HEK293 (cell line): ENCODE data around the gene C6orf89.

Experiments
- ZBTB7A ChIP-seq: fragments of 450-650 bp; formaldehyde crosslinking; IDR thresholded peaks from 2 replicates; pipeline ENCODE4 v1.5.1; 2016; ENCODE audit warnings: low read depth, missing biosample characterization, missing genetic modification characterization
- ZNF292 ChIP-seq: fragments of 450-650 bp; formaldehyde crosslinking; IDR thresholded peaks from 2 replicates; pipeline ENCODE4 v1.5.1; 2016; ENCODE audit warnings: low read depth, missing biosample characterization, missing genetic modification characterization, borderline replicate concordance
- ZNF513 ChIP-seq: fragments of 450-650 bp; IDR thresholded peaks from 2 replicates; pipeline ENCODE4 v1.5.1; 2018; ENCODE audit warnings: missing biosample characterization, missing genetic modification characterization
- TF ChIP-seq, protein P1 (sequence below): fragments of 450-650 bp; formaldehyde crosslinking; IDR thresholded peaks from 2 replicates; pipeline ENCODE4 v1.5.1; 2016; ENCODE audit warnings: missing biosample characterization, missing genetic modification characterization
- TF ChIP-seq, protein P2 (sequence below): fragments of 450-650 bp; formaldehyde crosslinking; IDR thresholded peaks from 2 replicates; pipeline ENCODE4 v1.5.1; 2016; ENCODE audit warnings: missing biosample characterization, missing genetic modification characterization
- TF ChIP-seq, protein P3 (sequence below): fragments of 450-650 bp; formaldehyde crosslinking; IDR thresholded peaks from 2 replicates; pipeline ENCODE4 v1.5.1; 2016; ENCODE audit warnings: missing biosample characterization, missing genetic modification characterization

- TF ChIP-seq, protein P1, sequence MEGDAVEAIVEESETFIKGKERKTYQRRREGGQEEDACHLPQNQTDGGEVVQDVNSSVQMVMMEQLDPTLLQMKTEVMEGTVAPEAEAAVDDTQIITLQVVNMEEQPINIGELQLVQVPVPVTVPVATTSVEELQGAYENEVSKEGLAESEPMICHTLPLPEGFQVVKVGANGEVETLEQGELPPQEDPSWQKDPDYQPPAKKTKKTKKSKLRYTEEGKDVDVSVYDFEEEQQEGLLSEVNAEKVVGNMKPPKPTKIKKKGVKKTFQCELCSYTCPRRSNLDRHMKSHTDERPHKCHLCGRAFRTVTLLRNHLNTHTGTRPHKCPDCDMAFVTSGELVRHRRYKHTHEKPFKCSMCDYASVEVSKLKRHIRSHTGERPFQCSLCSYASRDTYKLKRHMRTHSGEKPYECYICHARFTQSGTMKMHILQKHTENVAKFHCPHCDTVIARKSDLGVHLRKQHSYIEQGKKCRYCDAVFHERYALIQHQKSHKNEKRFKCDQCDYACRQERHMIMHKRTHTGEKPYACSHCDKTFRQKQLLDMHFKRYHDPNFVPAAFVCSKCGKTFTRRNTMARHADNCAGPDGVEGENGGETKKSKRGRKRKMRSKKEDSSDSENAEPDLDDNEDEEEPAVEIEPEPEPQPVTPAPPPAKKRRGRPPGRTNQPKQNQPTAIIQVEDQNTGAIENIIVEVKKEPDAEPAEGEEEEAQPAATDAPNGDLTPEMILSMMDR (tag by site-specific recombination): no peak
- TF ChIP-seq ZNF292: no peak
- no peak for TF ChIP-seq ZNF513
- TF ChIP-seq, protein P2, sequence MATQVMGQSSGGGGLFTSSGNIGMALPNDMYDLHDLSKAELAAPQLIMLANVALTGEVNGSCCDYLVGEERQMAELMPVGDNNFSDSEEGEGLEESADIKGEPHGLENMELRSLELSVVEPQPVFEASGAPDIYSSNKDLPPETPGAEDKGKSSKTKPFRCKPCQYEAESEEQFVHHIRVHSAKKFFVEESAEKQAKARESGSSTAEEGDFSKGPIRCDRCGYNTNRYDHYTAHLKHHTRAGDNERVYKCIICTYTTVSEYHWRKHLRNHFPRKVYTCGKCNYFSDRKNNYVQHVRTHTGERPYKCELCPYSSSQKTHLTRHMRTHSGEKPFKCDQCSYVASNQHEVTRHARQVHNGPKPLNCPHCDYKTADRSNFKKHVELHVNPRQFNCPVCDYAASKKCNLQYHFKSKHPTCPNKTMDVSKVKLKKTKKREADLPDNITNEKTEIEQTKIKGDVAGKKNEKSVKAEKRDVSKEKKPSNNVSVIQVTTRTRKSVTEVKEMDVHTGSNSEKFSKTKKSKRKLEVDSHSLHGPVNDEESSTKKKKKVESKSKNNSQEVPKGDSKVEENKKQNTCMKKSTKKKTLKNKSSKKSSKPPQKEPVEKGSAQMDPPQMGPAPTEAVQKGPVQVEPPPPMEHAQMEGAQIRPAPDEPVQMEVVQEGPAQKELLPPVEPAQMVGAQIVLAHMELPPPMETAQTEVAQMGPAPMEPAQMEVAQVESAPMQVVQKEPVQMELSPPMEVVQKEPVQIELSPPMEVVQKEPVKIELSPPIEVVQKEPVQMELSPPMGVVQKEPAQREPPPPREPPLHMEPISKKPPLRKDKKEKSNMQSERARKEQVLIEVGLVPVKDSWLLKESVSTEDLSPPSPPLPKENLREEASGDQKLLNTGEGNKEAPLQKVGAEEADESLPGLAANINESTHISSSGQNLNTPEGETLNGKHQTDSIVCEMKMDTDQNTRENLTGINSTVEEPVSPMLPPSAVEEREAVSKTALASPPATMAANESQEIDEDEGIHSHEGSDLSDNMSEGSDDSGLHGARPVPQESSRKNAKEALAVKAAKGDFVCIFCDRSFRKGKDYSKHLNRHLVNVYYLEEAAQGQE: no peak
- TF ChIP-seq ZBTB7A (tag by site-specific recombination): no peak
- TF ChIP-seq, protein P3, sequence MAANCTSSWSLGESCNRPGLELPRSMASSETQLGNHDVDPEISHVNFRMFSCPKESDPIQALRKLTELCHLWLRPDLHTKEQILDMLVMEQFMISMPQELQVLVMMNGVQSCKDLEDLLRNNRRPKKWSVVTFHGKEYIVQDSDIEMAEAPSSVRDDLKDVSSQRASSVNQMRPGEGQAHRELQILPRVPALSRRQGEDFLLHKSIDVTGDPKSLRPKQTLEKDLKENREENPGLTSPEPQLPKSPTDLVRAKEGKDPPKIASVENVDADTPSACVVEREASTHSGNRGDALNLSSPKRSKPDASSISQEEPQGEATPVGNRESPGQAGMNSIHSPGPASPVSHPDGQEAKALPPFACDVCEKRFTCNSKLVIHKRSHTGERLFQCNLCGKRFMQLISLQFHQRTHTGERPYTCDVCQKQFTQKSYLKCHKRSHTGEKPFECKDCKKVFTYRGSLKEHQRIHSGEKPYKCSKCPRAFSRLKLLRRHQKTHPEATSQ (tag by site-specific recombination): no peak
Measured at GRCh38 chr6:36926708-36927513, 41.2 kb downstream of the C6orf89 start.
